Erythroblast (primary cell): ENCODE measurements around the gene ZNF780A.
"Not testable (repeated sequence)": the region's sequence is repeated elsewhere in the genome, so short reads cannot be mapped to it uniquely, and the experiment has no call there.

Source experiments
- GATA1 ChIP-seq: IDR thresholded peaks from 2 replicates; pipeline ENCODE4 v1.6.1; 2011; ENCODE audit warnings: low read depth, mild to moderate bottlenecking, control low read depth, low read length, moderate library complexity
- POLR2A ChIP-seq: IDR thresholded peaks from 2 replicates; pipeline ENCODE4 v1.6.1; 2011; ENCODE audit warnings: mild to moderate bottlenecking, low read length

GRCh38 chr19:40112271-40112670 lies 21.5 kb upstream of the ZNF780A start:
- not testable (repeated sequence) for TF ChIP-seq POLR2A, GATA1
